Endothelial cell of umbilical vein (primary cell): Measurements from ENCODE around the gene GAA. TPM values are rescaled to one million over a fixed set of nuclear protein-coding genes. Genes with fewer than 3 reads are reported as not detected.

Experiments used
- BruUV-seq: library from RNA; stranded (reverse); fragments of 400-500 nt; replicated peaks from 2 replicates; lab custom pipeline; 2021; lab: Mats Ljungman, UMichigan
- CTCF ChIA-PET: fragments of 300-600, 350-600 bp; sonication (Branson Sonifier 250); formaldehyde crosslinking; loops from one replicate; lab custom pipeline; 2021; ENCODE audit warnings: antibody characterized with exemption, inconsistent platforms; lab: Charles Lee
- POLR2A ChIA-PET: fragments of 300-600, 350-600 bp; sonication (Branson Sonifier 250); formaldehyde crosslinking; loops from one replicate; lab custom pipeline; 2021; ENCODE audit warnings: antibody characterized with exemption, inconsistent platforms; lab: Charles Lee
- DNase-seq: peaks from one replicate; pipeline ENCODE4 v3.0.0-alpha.2; 2011; ENCODE audit warnings: low read depth, low spot score
- FAIRE-seq: peaks from 2 replicates; lab custom pipeline; 2011; peaks lifted over from hg19 to GRCh38; lab: Jason Lieb, UNC
- H2AFZ ChIP-seq: 2 replicates; pipeline ENCODE4 v1.6.0; 2012; ENCODE audit warnings: low read depth, low read length, control low read depth, inconsistent platforms
- H3K27ac ChIP-seq: 2 replicates; pipeline ENCODE4 v1.5.1; 2011; ENCODE audit warnings: low read depth, mild to moderate bottlenecking, control low read depth, low read length, moderate library complexity; ENCODE audit not compliant: insufficient read depth
- H3K27me3 ChIP-seq, 2 experiments: 2 replicates each; pipeline versions ENCODE4 v1.6.0 to v1.6.1; 2011; ENCODE audit warnings: low read length in 2 of 2, mixed read lengths in 1 of 2; ENCODE audit not compliant: control insufficient read depth in 2 of 2, insufficient read depth in 2 of 2
- H3K36me3 ChIP-seq, 2 experiments: 2 replicates in 1 of 2; 3 replicates in 1 of 2; pipeline ENCODE4 v1.5.1; 2011; ENCODE audit warnings: low read length in 2 of 2, mild to moderate bottlenecking in 1 of 2, moderate library complexity in 1 of 2; ENCODE audit not compliant: control insufficient read depth in 2 of 2, insufficient read depth in 2 of 2; ENCODE audit errors: extremely low read depth in 1 of 2
- H3K4me1 ChIP-seq: 3 replicates; pipeline ENCODE4 v1.5.1; 2011; ENCODE audit warnings: mild to moderate bottlenecking, low read length; ENCODE audit not compliant: control insufficient read depth, insufficient read depth; ENCODE audit errors: extremely low read depth
- H3K4me2 ChIP-seq: 2 replicates; pipeline ENCODE4 v1.6.1; 2011; ENCODE audit warnings: low read length, control low read depth, mixed read lengths; ENCODE audit not compliant: insufficient read depth
- H3K4me3 ChIP-seq, 3 experiments: fragments of 200-600 bp in 1 of 3; sonication (generic), shearing (Covaris generic) in 1 of 3; replicated peaks in 1 of 3; 2 replicates each; pipeline ENCODE4 v1.5.1; 2011 to 2016; ENCODE audit warnings: control low read depth in 3 of 3, low read length in 3 of 3, mild to moderate bottlenecking in 2 of 3, inconsistent platforms in 1 of 3, low read depth in 1 of 3, moderate library complexity in 1 of 3; ENCODE audit not compliant: insufficient read depth in 1 of 3
- H3K79me2 ChIP-seq: 2 replicates; pipeline ENCODE4 v1.6.0; 2012; ENCODE audit warnings: low read length, inconsistent platforms; ENCODE audit not compliant: control insufficient read depth, insufficient read depth
- H3K9ac ChIP-seq: replicated peaks from 2 replicates; pipeline ENCODE3; 2011; ENCODE audit warnings: low read length, control low read depth; ENCODE audit not compliant: insufficient read depth; ENCODE audit errors: extremely low read depth
- H3K9me1 ChIP-seq: replicated peaks from 3 replicates; pipeline ENCODE4 v1.6.0; 2011; ENCODE audit warnings: mild to moderate bottlenecking, low read length; ENCODE audit not compliant: control insufficient read depth, insufficient read depth; ENCODE audit errors: extremely low read depth
- H3K9me3 ChIP-seq: replicated peaks from 2 replicates; pipeline ENCODE4 v1.5.1; 2012; ENCODE audit warnings: low read length, inconsistent platforms; ENCODE audit not compliant: control insufficient read depth, insufficient read depth
- H4K20me1 ChIP-seq: replicated peaks from 2 replicates; pipeline ENCODE3; 2011; ENCODE audit warnings: mild to moderate bottlenecking, low read length; ENCODE audit not compliant: control insufficient read depth, insufficient read depth; ENCODE audit errors: extremely low read depth
- EZH2 ChIP-seq: IDR thresholded peaks from 2 replicates; pipeline ENCODE4 v1.6.1; 2012; ENCODE audit warnings: borderline replicate concordance, low read depth, mild to moderate bottlenecking, moderate library complexity, low read length, inconsistent platforms; ENCODE audit not compliant: severe bottlenecking
- FOS ChIP-seq: IDR thresholded peaks from 2 replicates; pipeline ENCODE4 v1.6.1; 2011; ENCODE audit warnings: mild to moderate bottlenecking, low read length, moderate library complexity, borderline replicate concordance; ENCODE audit not compliant: insufficient read depth
- GATA2 ChIP-seq: IDR thresholded peaks from 2 replicates; pipeline ENCODE4 v1.7.0; 2011; ENCODE audit warnings: low read depth, mild to moderate bottlenecking, moderate library complexity, mixed read lengths, low read length; ENCODE audit not compliant: insufficient read length, insufficient read depth
- JUN ChIP-seq: IDR thresholded peaks from 2 replicates; pipeline ENCODE4 v1.6.1; 2011; ENCODE audit warnings: borderline replicate concordance, low read depth; ENCODE audit not compliant: insufficient read length, insufficient read depth
- MYC ChIP-seq: IDR thresholded peaks from one replicate; pipeline ENCODE4 v1.6.1; 2011; ENCODE audit warnings: mild to moderate bottlenecking, low read depth, low read length
- POLR2A ChIP-seq: IDR thresholded peaks from 2 replicates; pipeline ENCODE4 v1.6.1; 2012; ENCODE audit warnings: low read depth, mild to moderate bottlenecking, control low read depth, low read length
- POLR2AphosphoS5 ChIP-seq: IDR thresholded peaks from 2 replicates; pipeline ENCODE4 v1.6.1; 2012; ENCODE audit warnings: low read depth, mild to moderate bottlenecking, control low read depth, low read length, moderate library complexity; ENCODE audit not compliant: insufficient read depth
- dilution Hi-C: fragments of 300-500 bp; cut with MboI; formaldehyde crosslinking; loops from one replicate; pipeline ENCODE4 v1.15.0; 2019; ENCODE audit warnings: low sequenced_read_pairs; ENCODE audit not compliant: extremely low pct_ligation_motif_present
- intact Hi-C: fragments of 100-400 bp; cut with micrococcal nuclease; formaldehyde crosslinking; loops from one replicate; pipeline ENCODE4 v1.10.0; 2022
- polyA plus RNA-seq, 4 experiments: library from polyadenylated mRNA; depleted of rRNA in 3 of 4; stranded (reverse) in 3 of 4; unstranded in 1 of 4; fragments of >200 nt; gene quantifications; 2 replicates each; pipeline versions ENCODE4 v1.2.1 to v1.2.3, GENCODE V29; 2011 to 2012; ENCODE audit warnings: missing spikeins in 1 of 4
- total RNA-seq: library from RNA; stranded (reverse); gene quantifications from 2 replicates; pipeline ENCODE4 v1.2.3, GENCODE V29; 2021
- TF ChIP-seq, protein P1 (sequence below): IDR thresholded peaks from 2 replicates; pipeline ENCODE4 v1.6.1; 2011; ENCODE audit not compliant: insufficient read depth, insufficient read length
- TF ChIP-seq, protein P2 (sequence below), 2 donors: IDR thresholded peaks; 1 replicate in 1 of 2; 2 replicates in 1 of 2; pipeline ENCODE4 v1.5.1; 2011; ENCODE audit warnings: low read length in 2 of 2, mild to moderate bottlenecking in 2 of 2, moderate library complexity in 2 of 2, control low read depth in 1 of 2, inconsistent platforms in 1 of 2, low read depth in 1 of 2; ENCODE audit not compliant: insufficient read depth in 1 of 2; ENCODE audit errors: extremely low read depth in 1 of 2

The GAA gene
- total and polyA plus RNA-seq, 2 donors (not counting 3 experiments of a cell fraction or from before 2014, with no cell fraction given) = 26.3 to 49.7 TPM

DNA sequence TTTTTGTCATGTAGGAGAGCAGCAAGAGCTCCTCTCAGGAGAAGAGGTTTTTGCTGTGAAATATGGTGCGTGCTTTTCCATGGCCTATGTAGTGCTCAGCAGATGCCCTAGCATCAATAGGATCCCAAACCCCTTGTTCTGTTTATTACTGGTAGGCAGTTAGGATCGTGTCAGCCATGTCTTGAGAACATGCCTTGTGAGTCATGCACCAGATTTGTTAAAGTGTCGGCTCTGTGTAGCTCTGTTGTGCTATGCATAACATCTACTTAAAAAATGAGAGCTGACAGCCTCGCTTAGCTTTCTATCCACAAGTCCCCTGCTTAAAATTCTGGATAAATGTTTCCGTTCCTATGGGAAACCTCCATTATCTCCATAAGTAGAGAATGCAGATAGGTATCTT lies 50.0 kb downstream of the GAA start:
- intact Hi-C loops (no loop called here), dilution Hi-C loops (no loop called here)
- TF ChIP-seq FOS (no peak), EZH2 (no peak), POLR2AphosphoS5 (no peak), GATA2 (no peak), JUN (no peak), POLR2A (no peak), MYC (no peak)
- TF ChIP-seq, protein P1, sequence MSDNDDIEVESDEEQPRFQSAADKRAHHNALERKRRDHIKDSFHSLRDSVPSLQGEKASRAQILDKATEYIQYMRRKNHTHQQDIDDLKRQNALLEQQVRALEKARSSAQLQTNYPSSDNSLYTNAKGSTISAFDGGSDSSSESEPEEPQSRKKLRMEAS = no peak
- TF ChIP-seq, protein P2, sequence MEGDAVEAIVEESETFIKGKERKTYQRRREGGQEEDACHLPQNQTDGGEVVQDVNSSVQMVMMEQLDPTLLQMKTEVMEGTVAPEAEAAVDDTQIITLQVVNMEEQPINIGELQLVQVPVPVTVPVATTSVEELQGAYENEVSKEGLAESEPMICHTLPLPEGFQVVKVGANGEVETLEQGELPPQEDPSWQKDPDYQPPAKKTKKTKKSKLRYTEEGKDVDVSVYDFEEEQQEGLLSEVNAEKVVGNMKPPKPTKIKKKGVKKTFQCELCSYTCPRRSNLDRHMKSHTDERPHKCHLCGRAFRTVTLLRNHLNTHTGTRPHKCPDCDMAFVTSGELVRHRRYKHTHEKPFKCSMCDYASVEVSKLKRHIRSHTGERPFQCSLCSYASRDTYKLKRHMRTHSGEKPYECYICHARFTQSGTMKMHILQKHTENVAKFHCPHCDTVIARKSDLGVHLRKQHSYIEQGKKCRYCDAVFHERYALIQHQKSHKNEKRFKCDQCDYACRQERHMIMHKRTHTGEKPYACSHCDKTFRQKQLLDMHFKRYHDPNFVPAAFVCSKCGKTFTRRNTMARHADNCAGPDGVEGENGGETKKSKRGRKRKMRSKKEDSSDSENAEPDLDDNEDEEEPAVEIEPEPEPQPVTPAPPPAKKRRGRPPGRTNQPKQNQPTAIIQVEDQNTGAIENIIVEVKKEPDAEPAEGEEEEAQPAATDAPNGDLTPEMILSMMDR (IDR thresholded peaks at IDR 0.05; ENCODE audit: extremely low read depth in 1 of 2, insufficient read depth in 1 of 2, low read depth in 1 of 2, low read length in 2 of 2) = no peak
- H4K20me1 ChIP-seq = no peaks in the 10 kb centered on the region
- no peak for DNase-seq
- H3K27me3 ChIP-seq = no peaks in the 10 kb centered on the region
- H3K4me3 ChIP-seq = no peak overlapping the region
- no peaks in the 10 kb centered on the region for H3K9me3 ChIP-seq
- peaks cover 6% of the 10 kb centered on the region for H3K4me1 ChIP-seq
- no peak overlapping the region for H2AFZ ChIP-seq
- BruUV-seq = no TSS peak
- no peaks in the 10 kb centered on the region for H3K36me3 ChIP-seq
- H3K27ac ChIP-seq = no peak overlapping the region
- POLR2A ChIA-PET = no interaction called here
- no peak for FAIRE-seq
- peaks cover 14% of the 10 kb centered on the region for H3K79me2 ChIP-seq
- CTCF ChIA-PET = interaction anchor here (1.0 kb wide), 1 partner anchor 55 kb away, joined by 3 read pairs; no protein-coding TSS in a partner anchor
- no peak overlapping the region for H3K4me2 ChIP-seq
- no peaks in the 10 kb centered on the region for H3K9me1 ChIP-seq
- H3K9ac ChIP-seq = no peak overlapping the region
